HEK293 (cell line): Measurements from ENCODE around the gene TRPM7.

ENCODE experiments used
- CTCF ChIA-PET: fragments of 350-600 bp; formaldehyde crosslinking; extraction: SDS; loops from one replicate; lab custom pipeline; 2021; ENCODE audit warnings: antibody characterized with exemption; lab: Yijun Ruan, JAX
- POLR2A ChIA-PET: fragments of 300-600 bp; formaldehyde crosslinking; extraction: SDS; loops from one replicate; lab custom pipeline; 2020; ENCODE audit warnings: antibody characterized with exemption, inconsistent platforms; lab: Yijun Ruan, JAX
- H3K27ac ChIP-seq: fragments of 200-500 bp; sonication (Bioruptor generic); 2 replicates; pipeline ENCODE4 v1.5.1; 2014; ENCODE audit warnings: low read depth, low read length, control low read depth, inconsistent platforms; ENCODE audit errors: extremely low read depth
- H3K36me3 ChIP-seq, 2 experiments: fragments of 200-500 bp in 1 of 2; sonication (Bioruptor generic) in 1 of 2; 1 replicate in 1 of 2; 2 replicates in 1 of 2; pipeline ENCODE4 v1.5.1; 2014 to 2017; ENCODE audit warnings: inconsistent platforms in 2 of 2, low read length in 2 of 2; ENCODE audit not compliant: control insufficient read depth in 2 of 2, insufficient read depth in 1 of 2
- H3K4me1 ChIP-seq: fragments of 200-500 bp; sonication (Bioruptor generic); 2 replicates; pipeline ENCODE4 v1.5.1; 2014; ENCODE audit warnings: mild to moderate bottlenecking, low read length, inconsistent platforms; ENCODE audit not compliant: control insufficient read depth, insufficient read depth
- H3K4me3 ChIP-seq: 2 replicates; pipeline ENCODE4 v1.5.1; 2011; ENCODE audit warnings: low read depth, mild to moderate bottlenecking, control low read depth, low read length, moderate library complexity
- H3K9me3 ChIP-seq: fragments of 200-500 bp; sonication (Bioruptor generic); 2 replicates; pipeline ENCODE4 v1.5.1; 2014; ENCODE audit warnings: low read depth, low read length, inconsistent platforms; ENCODE audit not compliant: control insufficient read depth, insufficient read depth
- SALL2 ChIP-seq: fragments of 450-650 bp; formaldehyde crosslinking; IDR thresholded peaks from 2 replicates; pipeline ENCODE4 v1.5.0; 2017; ENCODE audit warnings: missing biosample characterization, mild to moderate bottlenecking, missing genetic modification characterization, borderline replicate concordance
- SP7 ChIP-seq: fragments of 450-650 bp; formaldehyde crosslinking; IDR thresholded peaks from 2 replicates; pipeline ENCODE4 v1.5.1; 2016; ENCODE audit warnings: missing biosample characterization, missing genetic modification characterization
- ZBTB1 ChIP-seq: fragments of 450-650 bp; formaldehyde crosslinking; IDR thresholded peaks from 2 replicates; pipeline ENCODE4 v1.5.1; 2016; ENCODE audit warnings: missing biosample characterization, missing genetic modification characterization
- ZBTB8A ChIP-seq: fragments of 450-650 bp; formaldehyde crosslinking; IDR thresholded peaks from 2 replicates; pipeline ENCODE4 v1.5.1; 2016; ENCODE audit warnings: missing biosample characterization, missing genetic modification characterization
- ZFP37 ChIP-seq: fragments of 450-650 bp; formaldehyde crosslinking; IDR thresholded peaks from 2 replicates; pipeline ENCODE4 v1.5.1; 2016; ENCODE audit warnings: missing biosample characterization, missing genetic modification characterization
- ZNF133 ChIP-seq: fragments of 450-650 bp; formaldehyde crosslinking; IDR thresholded peaks from 2 replicates; pipeline ENCODE4 v1.5.1; 2016; ENCODE audit warnings: missing biosample characterization, missing genetic modification characterization
- ZNF146 ChIP-seq: fragments of 450-650 bp; formaldehyde crosslinking; IDR thresholded peaks from 2 replicates; pipeline ENCODE4 v1.5.1; 2016; ENCODE audit warnings: missing biosample characterization, missing genetic modification characterization
- ZNF155 ChIP-seq: fragments of 450-650 bp; formaldehyde crosslinking; IDR thresholded peaks from 2 replicates; pipeline ENCODE4 v1.5.1; 2016; ENCODE audit warnings: missing biosample characterization, missing genetic modification characterization
- ZNF433 ChIP-seq: fragments of 450-650 bp; formaldehyde crosslinking; IDR thresholded peaks from 2 replicates; pipeline ENCODE4 v1.5.1; 2016; ENCODE audit warnings: missing biosample characterization, missing genetic modification characterization, low read depth
- TF ChIP-seq, protein P1 (sequence below): fragments of 450-650 bp; formaldehyde crosslinking; IDR thresholded peaks from 2 replicates; pipeline ENCODE4 v1.5.1; 2016; ENCODE audit warnings: missing biosample characterization, missing genetic modification characterization
- TF ChIP-seq, protein P2 (sequence below): fragments of 450-650 bp; formaldehyde crosslinking; IDR thresholded peaks from 2 replicates; pipeline ENCODE4 v1.5.1; 2016; ENCODE audit warnings: missing biosample characterization, missing genetic modification characterization
- TF ChIP-seq, protein P3 (sequence below): fragments of 450-650 bp; formaldehyde crosslinking; IDR thresholded peaks from 2 replicates; pipeline ENCODE4 v1.5.1; 2016; ENCODE audit warnings: missing biosample characterization, missing genetic modification characterization, borderline replicate concordance

The TRPM7 gene

DNA sequence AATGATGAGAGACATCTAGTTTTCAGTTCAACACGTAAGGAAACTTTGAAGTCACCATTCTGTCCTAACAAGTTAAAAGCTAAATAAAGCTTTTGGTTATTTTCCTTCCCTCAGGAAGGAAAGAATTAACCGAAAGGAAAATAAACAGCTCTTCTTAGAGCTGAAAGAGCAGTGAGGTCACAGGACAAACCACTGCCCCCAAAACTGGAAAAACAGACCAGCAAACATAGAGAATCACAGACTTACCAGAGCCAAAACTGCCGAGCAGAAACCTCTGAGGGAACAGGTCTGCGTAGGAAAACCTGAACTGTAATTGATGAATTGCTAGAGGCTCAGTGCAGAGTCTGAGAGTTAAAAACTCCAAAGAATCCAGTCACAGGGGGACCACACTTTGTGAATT, 154.8 kb downstream of the TRPM7 start:
- POLR2A ChIA-PET: no interaction called here
- H3K4me1 ChIP-seq: no peaks in the 10 kb centered on the region
- H3K4me3 ChIP-seq: no peak overlapping the region
- no peaks in the 10 kb centered on the region for H3K36me3 ChIP-seq
- H3K9me3 ChIP-seq: no peaks in the 10 kb centered on the region
- H3K27ac ChIP-seq: no peak overlapping the region
- CTCF ChIA-PET: no interaction called here
- no peak for TF ChIP-seq SALL2 (tag by site-specific recombination)
- no peak for TF ChIP-seq ZFP37
- TF ChIP-seq ZBTB8A: no peak
- TF ChIP-seq, protein P1, sequence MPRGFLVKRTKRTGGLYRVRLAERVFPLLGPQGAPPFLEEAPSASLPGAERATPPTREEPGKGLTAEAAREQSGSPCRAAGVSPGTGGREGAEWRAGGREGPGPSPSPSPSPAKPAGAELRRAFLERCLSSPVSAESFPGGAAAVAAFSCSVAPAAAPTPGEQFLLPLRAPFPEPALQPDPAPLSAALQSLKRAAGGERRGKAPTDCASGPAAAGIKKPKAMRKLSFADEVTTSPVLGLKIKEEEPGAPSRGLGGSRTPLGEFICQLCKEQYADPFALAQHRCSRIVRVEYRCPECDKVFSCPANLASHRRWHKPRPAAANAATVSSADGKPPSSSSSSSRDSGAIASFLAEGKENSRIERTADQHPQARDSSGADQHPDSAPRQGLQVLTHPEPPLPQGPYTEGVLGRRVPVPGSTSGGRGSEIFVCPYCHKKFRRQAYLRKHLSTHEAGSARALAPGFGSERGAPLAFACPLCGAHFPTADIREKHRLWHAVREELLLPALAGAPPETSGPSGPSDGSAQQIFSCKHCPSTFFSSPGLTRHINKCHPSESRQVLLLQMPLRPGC: no peak
- no peak for TF ChIP-seq ZNF433
- TF ChIP-seq ZNF155 (tag by site-specific recombination): no peak
- no peak for TF ChIP-seq SP7

GRCh38 chr15:50531163-50531562, 155.4 kb downstream of the TRPM7 start:
- TF ChIP-seq, protein P2, sequence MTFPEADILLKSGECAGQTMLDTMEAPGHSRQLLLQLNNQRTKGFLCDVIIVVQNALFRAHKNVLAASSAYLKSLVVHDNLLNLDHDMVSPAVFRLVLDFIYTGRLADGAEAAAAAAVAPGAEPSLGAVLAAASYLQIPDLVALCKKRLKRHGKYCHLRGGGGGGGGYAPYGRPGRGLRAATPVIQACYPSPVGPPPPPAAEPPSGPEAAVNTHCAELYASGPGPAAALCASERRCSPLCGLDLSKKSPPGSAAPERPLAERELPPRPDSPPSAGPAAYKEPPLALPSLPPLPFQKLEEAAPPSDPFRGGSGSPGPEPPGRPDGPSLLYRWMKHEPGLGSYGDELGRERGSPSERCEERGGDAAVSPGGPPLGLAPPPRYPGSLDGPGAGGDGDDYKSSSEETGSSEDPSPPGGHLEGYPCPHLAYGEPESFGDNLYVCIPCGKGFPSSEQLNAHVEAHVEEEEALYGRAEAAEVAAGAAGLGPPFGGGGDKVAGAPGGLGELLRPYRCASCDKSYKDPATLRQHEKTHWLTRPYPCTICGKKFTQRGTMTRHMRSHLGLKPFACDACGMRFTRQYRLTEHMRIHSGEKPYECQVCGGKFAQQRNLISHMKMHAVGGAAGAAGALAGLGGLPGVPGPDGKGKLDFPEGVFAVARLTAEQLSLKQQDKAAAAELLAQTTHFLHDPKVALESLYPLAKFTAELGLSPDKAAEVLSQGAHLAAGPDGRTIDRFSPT (tag by site-specific recombination): no peak
- TF ChIP-seq ZNF146 (tag by site-specific recombination): peak; percentile 26; the same call in 1 of the 2 replicates
- Histone ChIP-seq H3K4me1 (no peaks in the 10 kb centered on the region), H3K36me3 (no peaks in the 10 kb centered on the region), H3K9me3 (no peaks in the 10 kb centered on the region), H3K4me3 (no peak overlapping the region), H3K27ac (no peak overlapping the region)
- ChIA-PET CTCF (no interaction called here), POLR2A (interaction anchor here (0.7 kb wide), 1 partner anchor 1574 kb away, joined by 3 read pairs; no protein-coding TSS in a partner anchor)

DNA sequence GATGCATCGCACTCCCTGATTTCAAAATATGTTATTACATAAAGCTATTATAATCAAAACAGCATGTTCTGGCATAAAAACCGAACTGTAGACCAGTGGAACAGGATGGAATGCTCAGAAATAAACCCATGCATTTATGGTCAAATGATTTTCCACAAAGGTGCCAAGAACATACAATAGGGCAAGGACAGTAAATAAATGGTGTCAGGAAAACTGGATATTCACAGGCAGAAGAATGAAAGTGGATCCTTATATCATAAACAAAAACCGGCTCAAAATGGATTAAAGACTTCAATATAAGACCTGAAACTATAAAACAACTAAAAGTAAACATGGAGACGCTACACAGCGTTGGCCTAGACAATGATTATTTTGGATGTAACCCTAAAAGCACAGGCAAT, 162.7 kb downstream of the TRPM7 start:
- no peak overlapping the region for H3K27ac ChIP-seq
- no peaks in the 10 kb centered on the region for H3K36me3 ChIP-seq
- TF ChIP-seq ZBTB1 (tag by site-specific recombination) (no peak), ZNF133 (tag by site-specific recombination) (no peak)
- TF ChIP-seq, protein P3, sequence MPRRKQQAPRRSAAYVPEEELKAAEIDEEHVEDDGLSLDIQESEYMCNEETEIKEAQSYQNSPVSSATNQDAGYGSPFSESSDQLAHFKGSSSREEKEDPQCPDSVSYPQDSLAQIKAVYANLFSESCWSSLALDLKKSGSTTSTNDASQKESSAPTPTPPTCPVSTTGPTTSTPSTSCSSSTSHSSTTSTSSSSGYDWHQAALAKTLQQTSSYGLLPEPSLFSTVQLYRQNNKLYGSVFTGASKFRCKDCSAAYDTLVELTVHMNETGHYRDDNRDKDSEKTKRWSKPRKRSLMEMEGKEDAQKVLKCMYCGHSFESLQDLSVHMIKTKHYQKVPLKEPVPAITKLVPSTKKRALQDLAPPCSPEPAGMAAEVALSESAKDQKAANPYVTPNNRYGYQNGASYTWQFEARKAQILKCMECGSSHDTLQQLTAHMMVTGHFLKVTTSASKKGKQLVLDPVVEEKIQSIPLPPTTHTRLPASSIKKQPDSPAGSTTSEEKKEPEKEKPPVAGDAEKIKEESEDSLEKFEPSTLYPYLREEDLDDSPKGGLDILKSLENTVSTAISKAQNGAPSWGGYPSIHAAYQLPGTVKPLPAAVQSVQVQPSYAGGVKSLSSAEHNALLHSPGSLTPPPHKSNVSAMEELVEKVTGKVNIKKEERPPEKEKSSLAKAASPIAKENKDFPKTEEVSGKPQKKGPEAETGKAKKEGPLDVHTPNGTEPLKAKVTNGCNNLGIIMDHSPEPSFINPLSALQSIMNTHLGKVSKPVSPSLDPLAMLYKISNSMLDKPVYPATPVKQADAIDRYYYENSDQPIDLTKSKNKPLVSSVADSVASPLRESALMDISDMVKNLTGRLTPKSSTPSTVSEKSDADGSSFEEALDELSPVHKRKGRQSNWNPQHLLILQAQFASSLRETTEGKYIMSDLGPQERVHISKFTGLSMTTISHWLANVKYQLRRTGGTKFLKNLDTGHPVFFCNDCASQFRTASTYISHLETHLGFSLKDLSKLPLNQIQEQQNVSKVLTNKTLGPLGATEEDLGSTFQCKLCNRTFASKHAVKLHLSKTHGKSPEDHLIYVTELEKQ (tag by site-specific recombination): no peak
- H3K9me3 ChIP-seq: no peaks in the 10 kb centered on the region
- CTCF ChIA-PET: no interaction called here
- H3K4me3 ChIP-seq: no peak overlapping the region
- POLR2A ChIA-PET: no interaction called here
- H3K4me1 ChIP-seq: no peaks in the 10 kb centered on the region
